GM12864 (cell line): ENCODE data around the gene PCP2.

ENCODE experiments used
- DNase-seq: peaks from one replicate; pipeline ENCODE4 v3.0.0-alpha.2; 2011; ENCODE audit warnings: low read depth
- H3K4me3 ChIP-seq: 2 replicates; pipeline ENCODE4 v1.5.1; 2011; ENCODE audit warnings: mild to moderate bottlenecking, low read depth, low read length, control low read depth
- TF ChIP-seq, protein P1 (sequence below): IDR thresholded peaks from 2 replicates; pipeline ENCODE4 v1.5.1; 2011; ENCODE audit warnings: low read depth, mild to moderate bottlenecking, moderate library complexity, low read length, control low read depth, inconsistent platforms; ENCODE audit errors: missing control alignments

PCP2 gene

DNA sequence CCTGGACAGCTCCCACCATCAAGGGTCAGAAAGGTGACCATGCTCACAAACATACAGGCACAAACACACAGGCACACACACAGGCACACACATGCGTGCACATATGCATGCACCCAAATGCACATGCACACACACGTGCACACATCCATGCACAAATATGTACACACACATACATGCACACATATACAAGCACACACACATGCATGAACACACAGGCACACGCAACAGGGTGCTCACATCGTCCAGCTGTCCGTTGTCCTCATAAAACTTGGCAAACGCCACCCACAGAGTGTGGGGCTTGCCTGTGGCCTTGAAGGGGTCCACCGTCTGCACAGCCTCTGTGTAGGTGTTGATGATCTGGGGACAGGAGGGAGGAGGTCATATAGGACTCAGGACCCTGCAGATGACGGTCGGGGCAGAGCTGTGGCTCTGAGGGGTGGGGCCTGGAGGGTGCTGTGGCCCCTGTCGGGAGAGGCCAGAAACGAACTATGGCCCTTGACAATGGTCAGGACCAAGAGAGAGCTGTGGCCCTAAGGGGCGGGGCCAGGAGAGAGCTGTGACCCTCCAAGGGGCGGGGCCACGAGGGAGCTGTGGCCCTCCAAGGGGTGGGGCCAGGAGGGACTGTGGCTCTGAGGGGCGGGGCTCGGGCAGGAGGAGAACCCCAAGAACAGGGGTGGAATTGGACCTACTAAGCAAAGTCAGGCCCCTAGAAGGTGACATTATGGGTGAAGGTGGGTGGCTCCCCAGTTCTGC, 10.4 kb downstream of the PCP2 start:
- H3K4me3 ChIP-seq = no peak overlapping the region
- TF ChIP-seq, protein P1, sequence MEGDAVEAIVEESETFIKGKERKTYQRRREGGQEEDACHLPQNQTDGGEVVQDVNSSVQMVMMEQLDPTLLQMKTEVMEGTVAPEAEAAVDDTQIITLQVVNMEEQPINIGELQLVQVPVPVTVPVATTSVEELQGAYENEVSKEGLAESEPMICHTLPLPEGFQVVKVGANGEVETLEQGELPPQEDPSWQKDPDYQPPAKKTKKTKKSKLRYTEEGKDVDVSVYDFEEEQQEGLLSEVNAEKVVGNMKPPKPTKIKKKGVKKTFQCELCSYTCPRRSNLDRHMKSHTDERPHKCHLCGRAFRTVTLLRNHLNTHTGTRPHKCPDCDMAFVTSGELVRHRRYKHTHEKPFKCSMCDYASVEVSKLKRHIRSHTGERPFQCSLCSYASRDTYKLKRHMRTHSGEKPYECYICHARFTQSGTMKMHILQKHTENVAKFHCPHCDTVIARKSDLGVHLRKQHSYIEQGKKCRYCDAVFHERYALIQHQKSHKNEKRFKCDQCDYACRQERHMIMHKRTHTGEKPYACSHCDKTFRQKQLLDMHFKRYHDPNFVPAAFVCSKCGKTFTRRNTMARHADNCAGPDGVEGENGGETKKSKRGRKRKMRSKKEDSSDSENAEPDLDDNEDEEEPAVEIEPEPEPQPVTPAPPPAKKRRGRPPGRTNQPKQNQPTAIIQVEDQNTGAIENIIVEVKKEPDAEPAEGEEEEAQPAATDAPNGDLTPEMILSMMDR = no peak
- no peak for DNase-seq

DNA sequence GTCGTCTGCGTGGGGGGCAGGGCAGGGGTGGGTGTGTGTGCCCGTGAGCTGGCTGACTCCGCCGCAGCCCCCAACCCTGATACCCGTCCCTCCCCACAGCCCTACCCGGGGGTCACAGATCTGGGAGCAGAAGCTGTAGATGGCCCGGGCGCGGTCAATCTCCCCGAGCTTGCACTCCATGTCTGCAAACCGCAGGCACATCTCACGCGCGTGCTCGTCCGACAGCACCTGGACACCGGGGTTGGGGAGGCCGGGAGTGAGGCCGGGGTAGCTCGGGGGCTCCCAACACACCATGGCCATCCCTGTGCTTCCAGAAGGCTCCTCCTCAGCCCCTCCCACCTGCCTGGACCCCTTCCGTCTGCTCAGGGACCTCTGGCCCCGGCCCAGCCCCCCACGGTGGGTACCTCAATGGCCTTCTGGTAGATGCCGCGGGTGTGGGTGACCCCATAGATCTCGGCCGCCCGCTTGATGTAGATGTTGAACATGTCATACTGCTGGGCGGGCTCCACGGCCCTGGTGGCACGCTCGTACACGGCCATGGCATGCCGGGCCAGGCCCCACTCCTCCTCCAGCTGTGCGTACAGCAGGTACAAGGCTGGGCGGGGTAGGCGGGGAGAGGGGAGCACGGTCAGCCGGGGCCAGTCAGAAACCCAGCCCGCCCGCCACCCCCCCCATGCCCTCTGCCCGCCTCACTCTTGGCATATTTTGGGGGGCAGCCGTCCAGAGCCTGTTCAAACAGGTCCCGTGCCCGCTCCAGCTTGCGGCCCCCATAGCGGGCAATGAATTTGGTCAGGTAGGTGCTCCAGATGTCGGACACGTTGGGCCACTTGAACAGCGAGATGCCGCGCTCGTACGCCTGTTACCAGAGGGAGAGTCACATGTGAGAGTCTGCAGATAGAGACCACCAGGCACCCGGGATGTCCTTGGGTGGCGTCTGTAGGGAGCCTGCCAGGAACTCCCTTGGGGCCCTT, 12.8 kb downstream of the PCP2 start:
- H3K4me3 ChIP-seq = no peak overlapping the region
- TF ChIP-seq, protein P1 = no peak
- DNase-seq = no peak

DNA sequence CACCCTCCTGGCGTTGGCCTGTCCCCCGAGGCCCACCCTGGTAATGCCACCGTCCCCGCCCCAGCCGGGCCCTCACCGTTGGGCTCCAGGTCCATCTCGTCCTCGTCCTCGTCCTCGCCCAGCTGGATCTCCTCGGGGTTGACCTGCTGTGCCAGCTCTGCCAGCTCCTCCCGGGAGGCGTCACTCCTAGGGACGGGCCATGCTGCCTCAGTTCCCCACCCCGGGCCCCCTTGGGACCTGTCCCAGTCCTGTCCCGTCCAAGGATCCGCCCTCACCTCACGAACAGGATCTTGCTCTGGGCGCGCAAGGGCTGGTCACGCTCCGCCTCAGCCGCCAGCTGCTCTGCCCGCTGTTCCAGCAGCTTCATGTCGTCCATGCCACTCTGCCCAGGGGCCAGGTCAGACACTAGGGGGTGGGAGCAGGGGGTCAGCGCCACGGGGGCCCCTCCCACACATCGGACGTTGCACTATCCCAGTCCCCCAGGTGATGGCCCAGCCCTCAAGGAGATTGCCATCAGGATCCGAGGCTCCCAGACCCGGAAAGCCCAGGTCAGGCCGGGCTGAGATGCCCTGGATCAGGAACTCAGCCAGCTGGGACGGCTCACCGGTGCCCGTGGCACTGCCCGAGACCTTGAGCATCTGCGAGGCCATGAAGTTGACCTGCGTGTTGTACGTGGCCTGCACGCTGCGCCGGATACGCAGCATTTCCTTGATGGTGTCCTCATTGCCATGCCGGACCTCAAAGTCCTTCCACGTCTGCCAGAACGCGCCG, 13.7 kb downstream of the PCP2 start:
- no peak overlapping the region for H3K4me3 ChIP-seq
- no peak for DNase-seq
- TF ChIP-seq, protein P1 = no peak

DNA sequence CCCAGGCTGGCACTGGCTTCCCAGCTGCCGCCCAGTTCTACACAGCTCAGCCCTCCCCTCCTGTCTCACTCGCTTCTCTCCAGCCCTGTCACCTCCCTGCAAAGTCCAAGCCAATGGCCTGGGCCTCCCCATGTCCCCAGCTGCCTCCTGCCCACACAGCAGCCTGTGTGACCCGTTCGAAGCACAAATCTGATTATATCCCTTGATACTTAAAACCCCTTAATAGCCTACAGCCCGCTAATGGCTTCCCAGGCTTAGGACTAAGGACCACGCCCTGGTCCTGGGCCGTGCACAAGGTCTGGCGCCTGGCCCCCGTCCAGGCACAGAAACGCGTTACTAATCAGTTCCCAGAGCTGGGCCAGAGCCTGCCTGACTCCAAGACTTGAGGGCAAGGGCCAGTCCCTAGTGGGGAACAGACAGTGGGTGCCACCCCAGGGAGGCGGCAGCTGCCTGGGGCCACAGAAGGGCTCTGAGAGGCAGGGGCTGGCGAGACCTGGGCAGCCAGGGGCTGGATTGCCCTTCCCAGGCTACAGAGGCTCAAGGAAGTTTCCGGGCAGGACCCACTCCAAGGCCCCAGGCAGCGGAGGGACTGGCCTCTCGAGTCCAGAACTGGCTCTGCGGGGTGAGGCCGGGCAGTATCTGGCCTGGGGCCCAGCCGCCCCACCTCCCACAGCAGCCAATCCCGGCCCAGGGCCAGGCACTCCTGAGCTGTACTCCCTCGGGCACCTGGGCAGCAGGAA, 14.6 kb downstream of the PCP2 start:
- no peak for DNase-seq
- TF ChIP-seq, protein P1 = no peak
- no peak overlapping the region for H3K4me3 ChIP-seq

DNA sequence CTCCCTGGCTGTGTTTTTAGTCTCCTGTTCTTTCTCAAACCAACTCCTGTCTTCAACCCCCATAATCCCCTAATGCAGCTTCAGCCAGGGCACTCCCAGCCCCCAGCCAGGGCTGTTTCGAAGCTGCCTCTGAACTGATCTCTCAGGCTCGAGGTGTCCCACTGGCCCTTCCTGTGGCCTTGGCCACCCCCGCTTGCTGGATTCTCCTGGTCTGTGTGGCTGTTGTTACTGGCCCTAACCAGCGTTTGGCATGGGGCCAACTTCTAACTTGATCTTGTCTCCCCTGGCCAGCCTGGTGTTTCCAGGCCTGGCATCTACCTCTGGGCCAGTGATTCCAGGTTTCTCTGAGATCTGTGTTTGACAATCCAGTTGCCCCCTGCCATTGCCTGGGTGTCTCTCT, 15.2 kb downstream of the PCP2 start:
- H3K4me3 ChIP-seq = no peak overlapping the region
- TF ChIP-seq, protein P1 = no peak
- no peak for DNase-seq

DNA sequence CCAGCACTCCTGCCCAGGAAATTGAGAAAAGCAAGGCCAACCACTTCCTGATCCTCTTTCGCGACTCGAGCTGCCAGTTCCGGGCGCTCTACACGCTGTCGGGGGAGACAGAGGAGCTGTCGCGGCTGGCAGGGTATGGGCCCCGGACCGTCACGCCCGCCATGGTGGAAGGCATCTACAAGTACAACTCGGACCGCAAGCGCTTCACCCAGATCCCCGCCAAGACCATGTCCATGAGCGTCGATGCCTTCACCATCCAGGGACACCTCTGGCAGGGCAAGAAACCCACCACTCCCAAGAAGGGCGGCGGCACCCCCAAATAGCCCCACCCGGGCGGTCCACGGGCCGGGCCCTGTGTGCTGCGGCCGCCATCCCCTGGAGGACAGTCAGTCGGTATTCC, 15.8 kb downstream of the PCP2 start:
- TF ChIP-seq, protein P1 = no peak
- DNase-seq = no peak
- no peak overlapping the region for H3K4me3 ChIP-seq
